T-cell (primary cell): Measurements from ENCODE around the gene MYH6. TPM values are rescaled to one million over a fixed set of nuclear protein-coding genes. Genes with fewer than 3 reads are reported as not detected.

Source experiments
- ATAC-seq, 4 experiments: fragments of 200-7000 bp in 3 of 4; fragments of 150-1000 bp in 1 of 4; cut with Tn5 transposase; replicated peaks in 1 of 4; 1 replicate in 3 of 4; 2 replicates in 1 of 4; pipeline ENCODE4 v1.10.0; 2021; ENCODE audit warnings: moderate library complexity in 3 of 4, mild to moderate bottlenecking in 2 of 4, moderate number of reproducible peaks in 1 of 4
- CTCF ChIA-PET, 2 donors: fragments of 300-600 bp; sonication (Branson Sonifier 250); formaldehyde crosslinking; loops; one replicate each; lab custom pipeline; 2022; ENCODE audit warnings: antibody characterized with exemption in 2 of 2; lab: Charles Lee
- POLR2A ChIA-PET, 2 donors: fragments of 300-600 bp; sonication (Branson Sonifier 250); formaldehyde crosslinking; loops; one replicate each; lab custom pipeline; 2022; ENCODE audit warnings: antibody characterized with exemption in 2 of 2; lab: Charles Lee
- DNase-seq, 35 experiments: peaks; one replicate each; pipeline versions ENCODE4 v3.0.0 to v3.0.0-alpha.2; 2013 to 2023
- H3K27ac ChIP-seq: one replicate; pipeline ENCODE4 v1.5.1; 2013; ENCODE audit warnings: low read length
- H3K27me3 ChIP-seq, 2 experiments: replicated peaks in 1 of 2; 1 replicate in 1 of 2; 2 replicates in 1 of 2; pipeline versions ENCODE4 v1.6.1 to v1.7.0; 2013; ENCODE audit warnings: low read length in 1 of 2, mixed read lengths in 1 of 2; ENCODE audit not compliant: control insufficient read depth in 2 of 2, insufficient read depth in 2 of 2; ENCODE audit errors: extremely low read depth in 1 of 2
- H3K36me3 ChIP-seq, 2 donors: 1 replicate in 1 of 2; 2 replicates in 1 of 2; pipeline versions ENCODE4 v1.6.1 to v1.7.0; 2013; ENCODE audit warnings: low read length in 1 of 2; ENCODE audit not compliant: control insufficient read depth in 2 of 2, insufficient read depth in 1 of 2; ENCODE audit errors: extremely low read depth in 1 of 2
- H3K4me1 ChIP-seq, 2 experiments: 1 replicate in 1 of 2; 2 replicates in 1 of 2; pipeline versions ENCODE4 v1.6.1 to v1.7.0; 2013; ENCODE audit warnings: low read length in 2 of 2, mixed read lengths in 1 of 2; ENCODE audit not compliant: insufficient read depth in 2 of 2, control insufficient read depth in 1 of 2; ENCODE audit errors: extremely low read depth in 1 of 2
- H3K4me3 ChIP-seq, 2 donors: 1 replicate in 1 of 2; 2 replicates in 1 of 2; pipeline versions ENCODE4 v1.5.1 to v1.7.0; 2013; ENCODE audit warnings: mild to moderate bottlenecking in 2 of 2, low read length in 1 of 2, moderate library complexity in 1 of 2; ENCODE audit not compliant: control insufficient read depth in 1 of 2; ENCODE audit errors: extremely low read depth in 1 of 2
- H3K9me3 ChIP-seq: 2 replicates; pipeline ENCODE4 v1.7.0; 2013
- H3K27ac Mint-ChIP-seq, 2 donors: one replicate each; pipeline ENCODE4 v1.8.0; 2020 to 2021; ENCODE audit warnings: mild to moderate bottlenecking in 2 of 2, mixed read lengths in 2 of 2
- H3K27me3 Mint-ChIP-seq, 2 donors: one replicate each; pipeline ENCODE4 v1.8.0; 2021 to 2022; ENCODE audit warnings: mixed read lengths in 2 of 2
- H3K36me3 Mint-ChIP-seq: one replicate; pipeline ENCODE4 v1.8.0; 2021; ENCODE audit warnings: mixed read lengths
- H3K4me1 Mint-ChIP-seq, 3 donors: one replicate each; pipeline ENCODE4 v1.8.0; 2020 to 2022; ENCODE audit warnings: mixed read lengths in 3 of 3, mild to moderate bottlenecking in 1 of 3
- H3K4me3 Mint-ChIP-seq, 3 donors: one replicate each; pipeline ENCODE4 v1.8.0; 2020 to 2022; ENCODE audit warnings: mild to moderate bottlenecking in 3 of 3, mixed read lengths in 3 of 3, moderate library complexity in 3 of 3
- H3K9me3 Mint-ChIP-seq, 3 donors: one replicate each; pipeline ENCODE4 v1.8.0; 2020 to 2022; ENCODE audit warnings: mixed read lengths in 3 of 3
- WGBS: methylation state at CpG from one replicate; pipeline ENCODE4 v1.1.5; 2013; ENCODE audit warnings: missing lambda C conversion rate; ENCODE audit not compliant: insufficient coverage; 5-methylcytosine and 5-hydroxymethylcytosine counted together
- total RNA-seq, 35 experiments: library from RNA in 6 of 35; stranded (reverse) in 6 of 35; fragments of 120-200 nt in 1 of 35; gene quantifications; one replicate each; pipeline versions ENCODE4 v1.2.1 to v1.2.4 and lab custom pipeline; 2013 to 2026

Gene MYH6
- total RNA-seq, 5 donors from 2014 or later (not counting 1 experiment from before 2014, with no cell fraction given), result not detected

- H3K9me3 ChIP-seq, result no peaks in the 10 kb centered on the region
- ATAC-seq (no peak), DNase-seq (no peak)
- Mint-ChIP-seq H3K4me3 (no peak overlapping the region), H3K4me1 (no peaks in the 10 kb centered on the region), H3K9me3 (no peaks in the 10 kb centered on the region), H3K27ac (no peak overlapping the region), H3K36me3 (no peaks in the 10 kb centered on the region), H3K27me3 (peaks cover 8 to 18% of the 10 kb centered on the region in 2 donors)
- WGBS, result 87% methylated on average over 9 of the region's 14 CpGs
- no peaks in the 10 kb centered on the region for H3K4me1 ChIP-seq
- ChIA-PET POLR2A (no interaction called here), CTCF (no interaction called here)
- no peaks in the 10 kb centered on the region for H3K36me3 ChIP-seq
- H3K27me3 ChIP-seq, result peaks cover 0 to 55% of the 10 kb centered on the region in 2 experiments
- H3K27ac ChIP-seq, result no peak overlapping the region
- no peak overlapping the region for H3K4me3 ChIP-seq
Measured at GRCh38 chr14:23377573-23378563, 30.2 kb downstream of the MYH6 start.

GRCh38 chr14:23377198-23377550 lies 30.9 kb downstream of the MYH6 start:
- H3K36me3 ChIP-seq, result no peaks in the 10 kb centered on the region
- no peak overlapping the region for H3K27ac ChIP-seq
- H3K4me1 ChIP-seq, result no peaks in the 10 kb centered on the region
- Mint-ChIP-seq H3K4me3 (no peak overlapping the region), H3K4me1 (no peaks in the 10 kb centered on the region), H3K9me3 (no peaks in the 10 kb centered on the region), H3K27me3 (peaks cover 4 to 12% of the 10 kb centered on the region in 2 donors), H3K36me3 (no peaks in the 10 kb centered on the region), H3K27ac (no peak overlapping the region)
- 67% methylated on average over 5 of the region's 11 CpGs for WGBS
- ChIA-PET CTCF (no interaction called here), POLR2A (no interaction called here)
- ATAC-seq, result no peak
- H3K9me3 ChIP-seq, result no peaks in the 10 kb centered on the region
- peaks cover 0 to 48% of the 10 kb centered on the region in 2 experiments for H3K27me3 ChIP-seq
- H3K4me3 ChIP-seq, result no peak overlapping the region
- no peak for DNase-seq

DNA sequence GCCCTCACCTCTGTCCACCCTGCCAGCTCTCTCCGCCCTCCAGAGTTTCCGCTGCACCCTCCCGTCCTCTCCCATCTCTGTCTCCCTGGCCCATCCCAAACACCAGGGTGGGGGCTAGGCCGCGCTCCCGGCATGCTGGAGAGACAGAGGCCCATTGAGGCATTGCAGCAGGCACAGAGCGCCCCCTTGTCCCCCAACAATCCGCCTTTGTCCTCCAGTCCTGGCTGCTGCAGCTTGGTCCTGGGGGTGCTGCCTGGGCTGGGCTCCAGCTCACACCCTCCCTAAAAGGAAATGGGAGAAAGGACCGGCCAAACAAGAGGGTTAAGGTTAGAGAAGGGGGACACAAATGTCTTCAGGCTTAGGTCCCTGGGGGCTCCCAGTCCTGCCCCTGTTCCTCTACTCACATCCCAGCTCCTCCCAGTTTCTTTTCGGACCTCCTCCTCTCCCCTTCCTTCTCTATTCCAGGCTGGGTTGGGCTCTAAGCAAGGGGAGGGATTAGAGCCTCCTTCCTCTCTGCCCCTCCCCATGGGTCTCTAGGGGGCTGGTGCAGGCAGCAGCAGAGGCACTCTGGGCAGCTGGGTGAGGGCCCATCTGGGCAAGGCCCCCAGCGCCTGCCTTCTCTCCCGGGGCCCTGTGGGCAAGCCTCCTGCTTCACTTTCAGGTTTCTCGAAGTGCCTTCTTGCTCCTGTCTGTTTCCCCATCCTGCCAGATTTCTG lies 31.4 kb downstream of the MYH6 start, which contains the start of gene CMTM5:
Gene CMTM5 (plus strand): TSS at position 565 of the 716 bp plus-strand sequence. CDS start 206 bp downstream, outside the sequence.
- Histone ChIP-seq H3K27me3 (peaks cover 0 to 44% of the 10 kb centered on the region in 2 experiments), H3K9me3 (no peaks in the 10 kb centered on the region), H3K27ac (no peak within 1 kb of the TSS), H3K36me3 (no peaks in the 10 kb centered on the region), H3K4me3 (no peak within 1 kb of the TSS), H3K4me1 (no peaks in the 10 kb centered on the region)
- ATAC-seq, result no peak
- Mint-ChIP-seq H3K27me3 (peaks cover 4 to 10% of the 10 kb centered on the region in 2 donors), H3K36me3 (no peaks in the 10 kb centered on the region), H3K4me1 (no peaks in the 10 kb centered on the region), H3K4me3 (no peak within 1 kb of the TSS), H3K27ac (no peak within 1 kb of the TSS), H3K9me3 (no peaks in the 10 kb centered on the region)
- ChIA-PET POLR2A (no interaction called here), CTCF (no interaction called here)
- 94% methylated on average over 10 of the region's 13 CpGs for WGBS
- no peak for DNase-seq

- WGBS, result 89% methylated on average over 16 of the region's 21 CpGs
- no peaks in the 10 kb centered on the region for H3K36me3 Mint-ChIP-seq
- no peak overlapping the region for H3K4me3 Mint-ChIP-seq
- no peaks in the 10 kb centered on the region for H3K36me3 ChIP-seq
- peaks cover 3 to 9% of the 10 kb centered on the region in 2 donors for H3K27me3 Mint-ChIP-seq
- peaks cover 0 to 39% of the 10 kb centered on the region in 2 experiments for H3K27me3 ChIP-seq
- no peaks in the 10 kb centered on the region for H3K9me3 Mint-ChIP-seq
- H3K4me3 ChIP-seq, result no peak overlapping the region
- POLR2A ChIA-PET, result no interaction called here
- ATAC-seq, result no peak
- CTCF ChIA-PET, result no interaction called here
- no peaks in the 10 kb centered on the region for H3K9me3 ChIP-seq
- H3K4me1 Mint-ChIP-seq, result no peaks in the 10 kb centered on the region
- H3K27ac Mint-ChIP-seq, result no peak overlapping the region
- no peaks in the 10 kb centered on the region for H3K4me1 ChIP-seq
- DNase-seq, result no peak
- H3K27ac ChIP-seq, result no peak overlapping the region
Measured at GRCh38 chr14:23375527-23376251, 32.4 kb downstream of the MYH6 start.

- ChIA-PET POLR2A (interaction anchor here in 1 of 2 donors (0.6 kb wide), 1 partner anchor 288 kb away, joined by 3 read pairs; no protein-coding TSS in a partner anchor), CTCF (interaction anchor here in 1 of 2 donors (0.6 kb wide), 1 partner anchor 47 kb away, joined by 3 read pairs; no protein-coding TSS in a partner anchor)
- Mint-ChIP-seq H3K9me3 (no peaks in the 10 kb centered on the region), H3K36me3 (no peaks in the 10 kb centered on the region), H3K27ac (no peak overlapping the region), H3K27me3 (peaks cover 9 to 11% of the 10 kb centered on the region in 2 donors), H3K4me1 (no peaks in the 10 kb centered on the region), H3K4me3 (no peak overlapping the region)
- DNase-seq (no peak), ATAC-seq (peak in 1 of 4 experiments; percentile 15)
- Histone ChIP-seq H3K27ac (no peak overlapping the region), H3K36me3 (no peaks in the 10 kb centered on the region), H3K27me3 (peaks cover under 1 to 20% of the 10 kb centered on the region in 2 experiments), H3K4me3 (no peak overlapping the region), H3K9me3 (no peaks in the 10 kb centered on the region), H3K4me1 (no peaks in the 10 kb centered on the region)
- WGBS, result 100% methylated on average over 1 of the region's 3 CpGs
Measured at GRCh38 chr14:23373041-23373440, 35.0 kb downstream of the MYH6 start.

DNA sequence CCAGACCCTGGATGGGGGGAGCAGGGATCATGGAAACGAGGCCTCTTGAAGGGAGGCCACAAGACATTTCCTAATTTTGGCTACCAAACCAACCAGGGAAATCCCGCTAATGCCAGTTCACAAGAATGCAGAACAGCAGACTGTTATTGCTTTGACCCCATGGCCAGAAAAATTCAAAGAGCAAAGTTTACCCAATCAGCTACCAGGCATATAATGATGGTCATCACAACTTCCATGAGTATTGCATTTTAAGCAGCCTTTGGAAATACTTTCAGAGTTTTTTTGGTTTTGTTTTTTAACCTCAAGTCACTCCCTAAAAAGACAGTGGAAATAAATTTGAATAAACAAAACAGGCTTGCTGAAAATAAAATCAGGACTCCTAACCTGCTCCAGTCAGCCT lies 35.6 kb downstream of the MYH6 start, which contains the start of gene IL25:
Gene IL25 (plus strand): TSS at position 301 of the 400 bp plus-strand sequence.
- Histone ChIP-seq H3K27me3 (peaks cover 3 to 21% of the 10 kb centered on the region in 2 experiments), H3K4me3 (no peak within 1 kb of the TSS), H3K4me1 (no peaks in the 10 kb centered on the region), H3K9me3 (no peaks in the 10 kb centered on the region), H3K27ac (no peak within 1 kb of the TSS), H3K36me3 (no peaks in the 10 kb centered on the region)
- no peaks in the 10 kb centered on the region for H3K4me1 Mint-ChIP-seq
- CTCF ChIA-PET, result no interaction called here
- no peak for DNase-seq
- 75% methylated on average over 1 of the region's 2 CpGs for WGBS
- no peak within 1 kb of the TSS for H3K27ac Mint-ChIP-seq
- ATAC-seq, result no peak
- H3K9me3 Mint-ChIP-seq, result no peaks in the 10 kb centered on the region
- POLR2A ChIA-PET, result no interaction called here
- no peak within 1 kb of the TSS for H3K4me3 Mint-ChIP-seq
- H3K36me3 Mint-ChIP-seq, result no peaks in the 10 kb centered on the region
- H3K27me3 Mint-ChIP-seq, result peaks cover 13 to 16% of the 10 kb centered on the region in 2 donors
